SU-DHL-6 (cell line): ENCODE data around the gene RPGRIP1.

ENCODE experiments used
- EZH2phosphoT487 ChIP-seq: fragments of 200-600 bp; sonication (generic), shearing (Covaris generic); conservative IDR thresholded peaks from 2 replicates; pipeline ENCODE4 v1.6.1; 2018; ENCODE audit warnings: mild to moderate bottlenecking, antibody characterized with exemption, low read length, moderate library complexity, mixed read lengths
- TF ChIP-seq, protein P1 (sequence below): fragments of 200-600 bp; sonication (generic); IDR thresholded peaks from one replicate; pipeline ENCODE4 v1.5.1; 2017; ENCODE audit warnings: antibody characterized with exemption, mild to moderate bottlenecking, low read length, moderate library complexity; ENCODE audit not compliant: insufficient read depth, poor library complexity, severe bottlenecking

DNA sequence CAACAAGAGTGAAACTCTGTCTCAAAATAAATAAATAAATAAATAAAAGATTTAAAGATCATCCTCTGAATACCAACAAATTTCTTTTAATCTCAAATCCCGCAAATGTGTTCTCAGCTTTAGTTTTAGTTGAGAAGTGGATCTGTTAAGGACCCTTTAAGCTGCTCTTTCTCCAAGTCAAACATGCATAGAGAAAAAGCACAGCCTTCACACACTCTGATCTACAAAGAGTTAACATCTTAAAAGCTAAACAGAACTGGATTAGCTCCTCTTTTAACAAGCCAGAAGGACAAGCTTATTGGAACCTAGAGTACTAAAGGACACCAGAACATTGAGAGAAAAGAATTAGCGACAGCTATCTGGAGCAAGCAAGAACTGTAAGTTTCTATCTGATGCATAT is at the start of gene RPGRIP1:
- TF ChIP-seq, protein P1, sequence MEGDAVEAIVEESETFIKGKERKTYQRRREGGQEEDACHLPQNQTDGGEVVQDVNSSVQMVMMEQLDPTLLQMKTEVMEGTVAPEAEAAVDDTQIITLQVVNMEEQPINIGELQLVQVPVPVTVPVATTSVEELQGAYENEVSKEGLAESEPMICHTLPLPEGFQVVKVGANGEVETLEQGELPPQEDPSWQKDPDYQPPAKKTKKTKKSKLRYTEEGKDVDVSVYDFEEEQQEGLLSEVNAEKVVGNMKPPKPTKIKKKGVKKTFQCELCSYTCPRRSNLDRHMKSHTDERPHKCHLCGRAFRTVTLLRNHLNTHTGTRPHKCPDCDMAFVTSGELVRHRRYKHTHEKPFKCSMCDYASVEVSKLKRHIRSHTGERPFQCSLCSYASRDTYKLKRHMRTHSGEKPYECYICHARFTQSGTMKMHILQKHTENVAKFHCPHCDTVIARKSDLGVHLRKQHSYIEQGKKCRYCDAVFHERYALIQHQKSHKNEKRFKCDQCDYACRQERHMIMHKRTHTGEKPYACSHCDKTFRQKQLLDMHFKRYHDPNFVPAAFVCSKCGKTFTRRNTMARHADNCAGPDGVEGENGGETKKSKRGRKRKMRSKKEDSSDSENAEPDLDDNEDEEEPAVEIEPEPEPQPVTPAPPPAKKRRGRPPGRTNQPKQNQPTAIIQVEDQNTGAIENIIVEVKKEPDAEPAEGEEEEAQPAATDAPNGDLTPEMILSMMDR = no peak
- no peak for TF ChIP-seq EZH2phosphoT487
